HG03432 (cell line): ENCODE measurements around the gene ZNF511.
"Not testable (repeated sequence)": the region's sequence is repeated elsewhere in the genome, so short reads cannot be mapped to it uniquely, and the experiment has no call there.

Source experiments
- ATAC-seq: cut with Tn5 transposase; IDR thresholded peaks from one replicate; pipeline ENCODE4 v1.9.1; 2021; ENCODE audit warnings: mild to moderate bottlenecking, moderate library complexity; ENCODE audit not compliant: unreplicated experiment

Gene ZNF511

GRCh38 chr10:133312769-133313145 lies 4.0 kb downstream of the ZNF511 start:
- ATAC-seq: no peak

GRCh38 chr10:133313192-133313591 lies 4.5 kb downstream of the ZNF511 start:
- ATAC-seq: no peak

DNA sequence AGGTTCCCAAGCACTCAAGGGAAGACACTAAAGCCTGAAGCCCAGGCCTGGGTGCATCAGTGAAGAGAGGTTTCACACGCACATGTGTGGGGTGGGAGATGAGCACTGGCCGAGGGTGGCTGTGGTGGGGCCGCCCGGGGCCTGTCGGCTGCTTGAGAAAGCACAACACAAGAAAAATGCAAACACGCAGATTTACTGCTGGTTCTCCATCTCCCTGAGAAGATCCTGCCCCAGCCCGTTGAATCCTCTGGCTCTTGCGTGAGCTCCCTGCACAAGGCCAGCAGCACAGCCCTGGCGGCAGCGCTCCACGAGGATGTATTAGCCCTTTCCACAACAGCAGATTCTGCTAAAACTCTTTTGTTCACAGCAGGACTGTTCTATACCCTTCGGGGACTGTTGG lies 6.2 kb downstream of the ZNF511 start:
- ATAC-seq: no peak

GRCh38 chr10:133315847-133316246 lies 7.1 kb downstream of the ZNF511 start:
- no peak for ATAC-seq

GRCh38 chr10:133316266-133316665 lies 7.6 kb downstream of the ZNF511 start:
- ATAC-seq: no peak

- no peak for ATAC-seq
Measured at GRCh38 chr10:133316732-133317131, 8.0 kb downstream of the ZNF511 start.

GRCh38 chr10:133318494-133319127 lies 9.9 kb downstream of the ZNF511 start:
- ATAC-seq: peak; percentile 92

- not testable (repeated sequence) for ATAC-seq
Measured at GRCh38 chr10:133320852-133321422, 12.2 kb downstream of the ZNF511 start.

GRCh38 chr10:133322064-133322709 lies 13.5 kb downstream of the ZNF511 start:
- ATAC-seq: not testable (repeated sequence)

- peak; percentile 51 for ATAC-seq
Measured at GRCh38 chr10:133324198-133324792, 15.6 kb downstream of the ZNF511 start.

DNA sequence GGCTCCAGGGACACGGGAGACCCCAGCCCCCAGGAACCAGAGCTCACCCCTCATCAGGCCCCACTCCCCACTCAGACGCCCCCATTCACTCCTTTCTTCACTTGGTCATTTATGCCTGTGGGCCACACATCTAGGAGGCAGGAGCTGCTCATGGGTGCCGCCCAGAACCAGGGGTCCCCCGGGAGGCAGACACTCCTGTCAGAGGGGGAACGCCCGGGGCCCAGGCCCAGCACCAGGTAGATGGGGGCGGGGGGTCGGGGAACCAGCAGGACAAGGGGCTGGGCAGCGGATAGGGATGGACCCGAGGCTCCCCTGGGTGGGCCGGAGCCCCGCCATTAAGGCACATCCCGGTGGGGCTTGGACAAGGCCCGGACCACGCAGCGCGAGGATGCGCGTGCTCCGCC lies 16.1 kb downstream of the ZNF511 start:
- ATAC-seq: no peak

GRCh38 chr10:133325440-133326222 lies 16.9 kb downstream of the ZNF511 start:
- no peak for ATAC-seq

DNA sequence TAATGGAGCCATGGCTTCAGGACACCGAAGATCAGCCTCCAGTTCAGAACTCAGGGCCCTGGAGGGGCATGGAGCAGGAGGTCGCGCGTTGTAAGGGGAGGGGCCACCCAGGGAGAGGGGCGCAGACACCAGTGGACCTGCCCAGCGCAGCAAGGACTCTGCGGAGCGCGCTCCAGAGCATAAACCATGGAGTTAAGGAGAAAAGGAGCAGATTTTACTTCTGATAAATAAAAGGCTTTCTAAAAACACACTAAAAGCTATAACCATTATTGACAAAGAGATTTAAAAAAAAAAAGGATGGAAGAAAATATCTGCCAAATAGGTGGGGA lies 17.5 kb downstream of the ZNF511 start:
- no peak for ATAC-seq

DNA sequence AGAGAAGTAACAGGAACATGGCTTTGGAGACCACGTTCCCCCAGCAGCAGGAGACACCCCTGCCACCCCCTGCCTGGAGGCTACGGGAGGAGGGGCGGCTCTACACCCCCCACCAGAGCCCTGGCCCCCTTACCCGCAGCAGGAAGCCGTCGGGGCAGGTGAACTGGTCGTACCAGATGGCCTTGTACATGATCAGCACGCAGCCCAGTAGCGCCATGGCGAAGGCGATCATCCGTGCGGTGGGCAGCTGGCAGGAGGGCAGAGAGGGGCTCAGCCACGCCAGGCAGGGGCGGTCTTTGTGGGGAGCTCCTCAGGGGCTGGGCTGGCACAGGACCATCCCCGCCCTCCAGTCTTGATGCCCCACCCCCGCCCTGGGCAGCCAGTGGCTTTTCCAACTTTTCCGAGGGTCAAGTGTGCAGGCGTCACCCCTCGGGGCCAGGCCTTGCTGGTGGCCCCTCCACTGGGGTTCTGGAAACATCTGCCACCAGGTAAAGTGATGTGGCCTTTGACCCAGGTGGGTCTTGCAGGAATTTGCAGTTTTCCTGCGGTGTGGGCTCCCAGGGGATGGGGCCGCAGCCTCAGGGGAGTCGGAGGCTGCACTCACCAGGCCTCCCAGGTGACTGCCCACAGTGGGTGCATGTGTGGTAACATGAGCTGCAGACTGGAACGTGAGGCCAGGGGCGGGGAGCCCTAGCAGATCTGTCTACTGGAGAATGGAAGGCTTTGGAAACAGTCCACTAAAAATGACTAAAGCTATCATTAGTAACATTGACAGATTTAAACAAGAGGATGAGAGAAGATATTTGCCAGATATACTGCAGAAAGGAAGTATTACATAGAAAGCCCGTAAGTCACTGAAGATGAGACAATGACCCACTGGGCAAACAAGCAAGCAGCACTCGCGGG lies 18.3 kb downstream of the ZNF511 start:
- no peak for ATAC-seq

DNA sequence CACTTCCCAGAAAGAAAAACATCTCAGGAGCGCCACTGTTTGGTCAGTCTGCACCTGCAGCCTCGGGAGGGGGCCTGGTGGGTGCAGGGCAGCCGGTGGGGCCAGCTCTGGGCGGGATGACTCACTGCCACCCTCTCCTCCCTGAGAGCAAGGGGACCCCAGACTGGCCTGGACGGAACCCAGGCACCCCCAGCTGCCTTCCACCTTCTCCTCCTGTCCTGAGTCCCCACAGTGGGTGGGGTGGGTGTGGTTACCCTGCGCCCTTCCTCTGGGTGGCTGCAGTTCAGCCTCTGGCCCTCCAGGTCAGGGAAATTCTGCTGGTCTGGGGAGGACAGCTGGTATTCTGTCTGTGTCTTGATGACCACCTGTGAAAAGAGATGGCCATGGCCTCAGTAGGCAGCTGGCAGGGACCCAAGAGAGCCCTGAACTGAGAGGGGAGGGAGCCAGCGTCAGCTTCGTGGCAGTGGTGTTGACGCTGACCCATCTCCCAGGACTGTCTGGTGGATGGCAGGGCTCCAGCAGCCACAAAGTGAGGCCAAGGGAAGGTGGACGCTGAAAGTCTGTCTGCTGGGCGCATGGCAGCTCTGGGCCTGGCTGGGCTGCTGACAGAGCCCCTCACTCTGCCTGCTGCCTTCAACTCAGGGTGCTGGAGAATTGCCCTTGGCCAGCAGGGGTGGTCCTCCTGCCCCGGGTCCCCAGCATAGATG lies 19.1 kb downstream of the ZNF511 start:
- no peak for ATAC-seq

DNA sequence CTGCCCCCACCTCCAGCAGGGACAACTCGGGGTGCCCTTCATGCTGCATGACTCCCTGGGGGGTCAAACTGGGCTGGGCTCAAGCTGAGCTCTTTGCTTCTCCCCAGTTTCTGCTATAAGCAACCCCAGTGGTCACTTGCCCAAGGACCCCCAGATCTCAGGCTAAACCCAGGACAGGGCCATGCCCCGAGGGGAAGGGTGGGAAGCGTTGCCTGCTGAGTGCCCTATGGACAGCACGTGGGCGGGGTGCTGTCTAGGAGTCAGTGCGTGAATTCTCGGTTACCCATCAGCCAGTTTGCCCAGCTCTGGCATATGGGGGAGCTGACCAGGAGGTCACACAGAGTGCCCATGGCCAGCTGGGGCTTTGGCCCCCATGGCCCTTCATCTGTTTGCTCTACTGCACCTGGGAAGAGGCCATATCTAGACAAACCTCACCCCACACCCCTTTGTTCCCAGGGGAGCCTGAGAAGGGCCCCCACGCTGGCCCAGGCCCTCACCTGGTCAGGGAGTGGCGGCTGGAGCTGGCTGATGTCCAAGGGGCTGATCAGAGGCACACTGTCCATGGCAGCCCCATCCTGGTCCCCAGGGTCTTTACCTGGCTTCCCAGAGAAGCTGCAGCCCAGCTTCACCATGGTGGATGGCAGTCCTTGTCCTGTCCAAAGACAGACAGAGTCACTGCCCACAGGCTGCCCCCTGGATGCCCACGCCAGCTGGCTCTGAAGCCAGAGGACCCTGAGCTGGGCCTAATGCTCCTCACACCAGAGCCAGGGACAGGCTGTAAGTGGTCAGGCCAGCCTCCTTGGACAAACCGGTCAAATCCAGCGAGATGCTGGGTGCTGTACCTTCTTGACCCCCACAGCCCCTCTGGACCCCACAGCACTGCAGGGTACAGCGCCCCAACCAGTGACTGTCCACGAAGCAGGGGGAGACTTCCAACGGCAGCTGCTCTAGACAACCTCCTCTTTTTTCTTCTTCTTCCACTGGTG lies 19.9 kb downstream of the ZNF511 start:
- ATAC-seq: no peak

- ATAC-seq: peak; percentile 90
Measured at GRCh38 chr10:133329491-133330202, 20.9 kb downstream of the ZNF511 start.
